Measurements from ENCODE around the gene SPDEF.
A peak's percentile ranks its signal among the peaks of the same experiment; 100 is the strongest.

Gene SPDEF

DNA sequence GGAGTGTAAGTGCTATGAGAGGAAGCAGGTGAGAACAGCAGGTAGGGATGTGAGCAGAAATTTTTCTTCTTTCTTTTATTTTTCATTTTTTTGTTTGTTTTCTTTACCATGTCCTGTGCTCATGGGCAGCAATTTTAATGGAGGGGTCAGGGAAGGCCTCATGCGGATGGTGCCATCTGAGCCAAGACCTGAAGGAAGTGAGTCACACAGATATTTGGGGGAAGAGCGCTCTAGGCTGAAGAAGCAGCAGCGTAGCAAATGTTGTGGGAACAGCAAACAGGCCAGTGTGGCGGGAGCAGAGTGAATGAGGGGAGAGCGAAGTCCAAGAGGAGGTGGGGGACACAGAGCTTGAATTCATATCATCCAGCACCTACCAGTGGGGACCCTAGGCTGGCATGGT is 12.7 kb downstream of the SPDEF start:
- no peak for DNase-seq

DNA sequence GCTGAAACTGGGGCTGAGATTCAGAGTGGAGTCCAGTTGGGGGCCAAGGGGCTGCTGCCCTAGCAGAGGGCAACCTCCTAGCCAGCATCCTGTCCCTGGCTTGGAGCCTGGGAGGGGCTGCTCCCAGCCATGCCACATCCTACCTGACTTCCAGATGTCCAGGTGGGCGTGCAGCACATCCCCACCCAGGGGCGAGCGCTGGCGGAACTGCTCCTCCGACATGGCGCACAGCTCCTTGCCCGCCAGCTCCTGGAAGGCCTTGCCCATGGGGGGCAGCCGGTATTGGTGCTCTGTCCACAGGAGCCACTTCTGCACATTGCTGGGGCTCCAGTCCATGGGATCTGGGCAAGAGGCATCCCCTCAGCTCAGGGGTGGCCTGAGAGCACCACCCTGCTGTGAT is 15.3 kb downstream of the SPDEF start:
- DNase-seq, result no peak

DNA sequence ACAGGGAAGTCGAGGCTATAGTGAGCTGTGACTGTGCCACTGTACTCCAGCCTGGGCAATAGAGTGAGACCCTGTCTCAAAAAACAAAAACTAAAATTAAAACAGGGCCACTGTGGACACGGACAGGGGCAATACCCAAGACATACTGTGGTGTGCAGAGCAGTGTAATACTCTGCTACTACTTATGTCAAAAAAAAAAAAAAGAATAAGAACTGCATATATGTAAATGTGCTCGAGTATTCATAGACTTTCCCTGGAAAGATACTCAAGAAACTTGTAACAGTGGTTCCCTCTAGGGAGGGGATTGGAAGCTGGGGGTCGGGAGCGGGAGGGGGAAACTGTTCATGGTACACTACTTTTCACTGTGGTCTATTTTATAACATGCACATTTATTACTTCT is 15.9 kb downstream of the SPDEF start:
- DNase-seq, result no peak

DNA sequence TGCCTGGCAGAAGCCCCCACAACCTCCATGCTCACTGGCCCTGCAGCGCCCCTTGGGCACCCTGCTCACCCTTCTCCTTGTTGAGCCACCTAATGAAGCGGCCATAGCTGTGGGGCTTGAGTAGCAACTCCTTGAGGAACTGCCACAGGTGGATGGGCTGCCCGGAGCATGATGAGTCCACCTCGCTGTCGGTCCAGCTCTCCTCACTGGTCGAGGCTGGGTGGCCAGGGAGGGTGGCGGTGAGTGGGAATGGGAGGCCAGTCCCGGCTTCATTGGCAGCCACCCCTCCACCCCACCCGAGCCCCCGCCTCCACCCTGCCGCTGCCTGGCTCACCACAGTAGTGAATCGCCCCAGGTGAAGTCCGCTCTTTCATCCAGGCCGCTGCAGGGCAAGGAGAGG is 16.9 kb downstream of the SPDEF start:
- no peak for DNase-seq

DNA sequence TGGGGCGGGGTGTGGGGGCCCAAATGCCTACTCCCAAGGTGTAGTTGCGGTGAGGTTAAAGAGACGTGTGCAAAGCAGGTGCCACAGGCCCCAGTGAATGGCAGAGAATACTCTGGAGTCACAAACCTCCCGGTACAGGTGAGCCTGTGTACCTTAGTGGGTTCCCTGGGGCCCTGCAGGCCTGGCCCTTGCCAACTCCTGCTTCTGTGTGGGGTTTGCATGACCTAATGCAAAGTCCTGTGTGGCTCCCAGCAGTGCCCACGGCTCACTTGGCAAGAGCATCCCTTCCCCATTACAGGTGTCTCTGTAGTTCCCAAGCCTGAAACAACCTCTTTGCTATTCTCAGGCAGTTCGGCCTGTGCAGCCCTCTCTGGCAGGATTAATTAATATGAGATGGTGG is 17.5 kb downstream of the SPDEF start:
- no peak for DNase-seq

DNA sequence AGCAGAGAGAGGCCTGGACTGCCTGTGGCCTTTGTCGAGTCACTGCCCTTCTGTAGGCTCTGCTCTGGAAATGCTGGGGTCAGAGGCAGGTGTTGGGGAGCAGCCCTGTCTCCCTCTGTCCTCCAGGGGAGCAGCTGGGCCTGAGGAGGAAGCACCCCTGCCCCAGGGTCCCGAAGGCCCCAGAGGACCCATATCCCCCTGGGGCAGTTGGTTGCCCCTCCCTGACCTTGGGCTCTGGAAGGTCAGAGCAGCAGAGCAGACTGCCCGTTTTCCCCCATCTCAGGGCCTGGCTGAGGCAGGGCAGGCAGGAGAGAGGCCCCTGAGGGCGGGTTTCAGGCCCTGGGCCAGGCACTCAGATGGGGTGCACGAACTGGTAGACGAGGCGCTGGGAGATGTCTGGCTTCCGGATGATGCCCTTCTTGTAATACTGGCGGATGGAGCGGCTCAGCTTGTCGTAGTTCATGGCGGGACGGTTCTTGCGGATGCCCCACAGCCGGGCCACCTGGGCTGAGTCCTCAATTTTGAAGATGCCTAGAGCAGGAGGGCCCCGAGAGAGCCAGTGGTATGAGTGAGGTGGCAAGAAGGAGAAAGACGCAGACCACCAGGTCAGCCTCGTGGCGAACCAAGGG is 18.1 kb downstream of the SPDEF start:
- DNase-seq, result no peak

DNA sequence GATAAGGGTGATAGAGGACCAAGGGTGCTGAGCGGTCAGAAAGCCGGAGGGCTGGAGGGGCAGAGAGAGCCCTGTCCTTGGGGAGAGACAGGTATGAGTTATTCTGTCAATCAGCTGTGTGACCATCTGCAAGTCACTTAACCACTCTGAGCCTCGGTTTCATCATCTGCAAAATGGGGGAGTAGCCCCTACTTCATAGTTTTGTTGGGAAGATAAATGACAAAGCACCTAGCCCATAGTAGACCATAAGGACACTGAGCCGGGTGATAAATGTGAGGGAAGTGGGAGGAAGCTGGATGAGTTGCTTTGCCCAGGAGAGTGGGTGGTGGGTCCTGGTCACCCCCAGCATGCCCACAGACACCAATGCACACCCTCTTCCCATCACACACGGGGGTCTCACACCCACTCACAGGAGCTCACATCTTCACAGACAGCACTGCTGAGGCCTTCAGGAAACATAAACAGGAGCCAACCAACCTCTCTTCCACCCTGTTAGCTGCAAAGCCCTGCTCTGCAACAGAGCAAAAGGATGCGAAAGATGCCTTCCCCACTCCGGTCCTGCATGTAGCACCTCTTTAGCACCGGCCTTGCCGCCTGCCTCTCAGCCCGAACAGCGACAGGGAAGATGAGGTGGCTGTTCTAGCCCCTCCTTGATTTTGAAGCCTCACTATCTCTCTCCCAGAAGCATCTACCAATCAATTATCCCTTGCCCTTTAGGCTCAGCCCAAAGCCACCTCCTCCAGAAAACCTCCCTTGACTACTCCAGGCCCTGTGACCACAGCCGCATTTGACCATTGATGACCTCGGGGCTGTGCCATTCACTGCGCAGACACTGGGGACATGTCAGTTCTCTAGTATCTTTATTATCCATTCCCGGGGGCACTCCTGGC is 18.9 kb downstream of the SPDEF start:
- no peak for DNase-seq

DNA sequence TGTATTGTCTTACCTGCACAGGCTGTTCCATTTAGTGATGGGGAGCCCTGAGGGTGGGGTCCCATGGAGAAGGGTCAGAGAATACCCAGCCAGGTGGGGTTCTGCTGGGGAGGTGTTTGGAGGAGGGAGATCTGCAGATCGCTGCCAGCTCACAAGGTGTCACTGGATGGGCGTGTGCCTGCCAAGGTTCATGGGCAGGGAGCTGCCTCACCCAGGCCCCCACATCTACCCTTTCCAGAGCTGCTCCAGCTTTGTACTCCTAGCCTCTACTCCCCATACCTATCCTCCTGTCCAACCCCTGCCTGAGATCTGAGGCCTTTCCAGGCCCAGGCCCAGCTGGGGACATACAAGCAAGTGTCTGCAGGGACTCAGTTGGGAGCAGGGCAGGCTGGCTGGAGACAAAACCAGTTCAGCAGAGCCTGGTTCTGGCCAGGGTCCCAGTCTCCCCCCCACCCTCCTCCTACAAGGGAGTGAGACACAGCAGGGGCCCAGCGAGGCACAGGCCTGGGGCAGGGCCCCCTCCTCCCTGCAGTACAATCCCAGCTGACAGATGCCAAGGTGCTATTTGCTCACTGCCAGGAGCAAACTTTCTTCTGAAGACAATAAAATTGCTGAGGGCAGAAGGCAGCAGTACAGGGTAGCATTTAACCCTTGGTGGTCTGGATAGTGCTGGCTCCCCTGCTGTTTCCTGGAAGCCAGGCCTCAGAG is 19.7 kb downstream of the SPDEF start:
- DNase-seq, result no peak

DNA sequence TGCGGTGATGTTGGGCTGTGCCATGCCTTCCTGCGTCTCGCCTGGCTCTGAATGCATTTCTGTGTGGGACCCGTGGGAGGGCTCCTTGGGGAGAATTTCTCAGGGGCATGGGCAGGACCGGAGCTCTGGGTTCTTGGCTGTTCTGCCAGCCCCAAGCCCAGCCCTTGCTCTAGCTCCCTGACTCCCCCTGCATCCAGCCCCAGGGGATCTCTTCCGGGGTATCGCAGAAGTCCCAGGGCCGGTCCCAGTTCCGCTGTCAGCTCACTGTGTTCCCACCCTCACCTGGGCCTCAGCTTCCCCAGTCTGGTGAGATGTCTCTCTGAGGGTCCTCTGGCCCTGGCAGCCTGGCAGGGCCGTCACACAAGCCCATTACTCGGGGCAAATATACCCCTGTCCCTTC is 20.5 kb downstream of the SPDEF start:
- no peak for DNase-seq

DNA sequence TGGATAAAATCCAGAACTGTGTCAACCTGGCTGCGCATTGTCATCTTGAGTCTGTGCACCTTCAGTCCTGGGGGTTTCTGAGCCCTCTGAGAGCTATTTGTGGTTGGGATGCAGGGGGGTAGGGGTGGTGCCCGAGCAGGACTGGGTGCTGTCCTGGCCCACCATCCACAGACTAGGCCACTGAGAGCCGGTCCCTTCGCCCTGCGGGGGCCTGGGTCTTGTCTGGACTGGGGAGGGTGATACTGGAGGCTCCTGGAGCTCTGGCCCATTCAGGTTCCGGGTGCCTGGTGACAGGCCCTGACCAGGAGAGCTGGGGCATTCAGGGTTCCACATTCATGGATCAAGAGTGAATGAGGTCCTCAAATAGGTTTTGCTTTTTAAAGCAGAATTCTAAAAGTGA is 20.9 kb downstream of the SPDEF start:
- DNase-seq, result no peak

DNA sequence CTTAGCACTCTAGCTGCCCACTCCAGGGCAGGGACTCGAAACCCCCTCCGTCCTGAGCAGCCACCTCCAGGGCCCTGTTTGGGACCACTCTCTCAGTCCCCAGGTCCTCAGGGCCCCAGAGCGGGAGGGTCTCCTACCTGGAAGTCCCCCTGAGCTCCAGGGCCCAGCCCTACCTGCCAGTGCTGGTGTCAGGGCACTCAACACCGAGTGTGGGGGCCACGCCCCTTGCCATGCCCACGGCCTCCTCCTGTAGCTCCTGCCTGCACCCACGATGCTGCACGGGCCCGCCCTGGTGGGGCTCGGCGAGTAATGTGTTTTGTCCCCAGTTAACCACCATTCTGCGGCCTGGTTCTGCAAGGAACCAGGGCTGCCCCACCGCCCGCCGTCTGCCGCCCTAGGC is 21.5 kb downstream of the SPDEF start:
- DNase-seq, result no peak

DNA sequence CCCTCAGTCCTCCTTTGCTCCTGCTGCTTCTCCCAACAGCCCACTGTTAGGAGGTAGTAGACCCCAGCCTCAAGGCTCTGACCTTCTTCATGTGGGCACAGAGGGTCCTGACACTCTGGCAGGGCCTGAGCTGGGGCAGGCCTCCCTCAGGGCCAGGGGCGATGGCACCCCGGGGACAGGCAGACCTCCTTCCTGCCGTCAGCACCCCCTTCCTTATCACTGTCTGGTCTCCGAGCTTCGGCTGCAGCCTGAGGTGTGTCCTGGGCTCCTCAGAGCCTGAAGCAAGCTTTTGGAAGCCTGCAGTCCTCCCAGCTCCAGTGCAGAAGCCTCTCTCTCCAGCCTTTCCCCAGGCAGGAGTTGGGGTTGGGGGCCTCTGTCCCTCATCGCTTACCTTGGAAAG is 22.0 kb downstream of the SPDEF start:
- no peak for DNase-seq

DNA sequence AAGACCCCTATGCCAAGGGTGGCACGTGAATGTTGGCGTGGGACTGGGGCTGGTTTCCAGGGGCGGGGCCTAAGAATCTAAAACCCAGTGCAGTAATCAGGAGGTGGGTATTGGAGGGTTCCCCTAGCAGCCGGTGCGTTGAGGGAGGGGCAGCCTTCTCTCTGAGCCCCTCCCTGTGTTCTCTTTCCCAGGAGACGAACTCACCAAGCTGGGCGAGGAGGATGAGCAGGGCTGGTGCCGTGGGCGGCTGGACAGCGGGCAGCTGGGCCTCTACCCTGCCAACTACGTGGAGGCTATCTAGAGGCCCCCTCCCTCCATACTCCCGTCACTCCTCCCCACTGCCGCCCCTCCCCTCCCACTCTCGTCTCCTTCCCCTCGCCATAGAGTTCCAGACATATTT is 23.9 kb downstream of the SPDEF start:
- DNase-seq, result no peak

DNA sequence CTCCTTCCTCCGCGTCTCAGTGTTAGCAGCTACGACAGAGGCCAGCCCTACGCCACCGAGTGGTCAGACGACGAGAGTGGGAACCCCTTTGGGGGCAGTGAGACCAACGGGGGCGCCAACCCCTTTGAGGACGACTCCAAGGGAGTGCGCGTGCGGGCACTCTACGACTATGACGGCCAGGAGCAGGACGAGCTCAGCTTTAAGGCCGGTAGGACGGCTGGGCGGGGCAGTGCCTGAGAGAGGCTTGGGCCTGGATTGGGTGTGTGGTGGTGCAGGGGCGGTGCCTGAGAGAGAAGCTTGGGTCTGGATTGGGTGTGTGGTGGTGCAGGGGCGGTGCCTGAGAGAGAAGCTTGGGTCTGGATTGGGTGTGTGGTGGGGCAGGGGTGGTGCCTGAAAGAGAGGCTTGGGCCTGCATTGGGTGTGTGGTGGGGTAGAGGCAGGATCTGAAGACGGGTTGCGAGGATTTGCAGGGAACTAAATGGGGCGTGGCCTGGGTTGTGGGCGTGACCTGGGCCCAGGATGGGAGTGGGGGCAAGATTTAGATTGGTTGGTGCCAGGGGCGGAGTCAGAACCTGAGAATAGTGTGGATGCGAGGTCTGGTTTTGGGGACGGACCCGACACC is 24.4 kb downstream of the SPDEF start:
- no peak for DNase-seq

DNA sequence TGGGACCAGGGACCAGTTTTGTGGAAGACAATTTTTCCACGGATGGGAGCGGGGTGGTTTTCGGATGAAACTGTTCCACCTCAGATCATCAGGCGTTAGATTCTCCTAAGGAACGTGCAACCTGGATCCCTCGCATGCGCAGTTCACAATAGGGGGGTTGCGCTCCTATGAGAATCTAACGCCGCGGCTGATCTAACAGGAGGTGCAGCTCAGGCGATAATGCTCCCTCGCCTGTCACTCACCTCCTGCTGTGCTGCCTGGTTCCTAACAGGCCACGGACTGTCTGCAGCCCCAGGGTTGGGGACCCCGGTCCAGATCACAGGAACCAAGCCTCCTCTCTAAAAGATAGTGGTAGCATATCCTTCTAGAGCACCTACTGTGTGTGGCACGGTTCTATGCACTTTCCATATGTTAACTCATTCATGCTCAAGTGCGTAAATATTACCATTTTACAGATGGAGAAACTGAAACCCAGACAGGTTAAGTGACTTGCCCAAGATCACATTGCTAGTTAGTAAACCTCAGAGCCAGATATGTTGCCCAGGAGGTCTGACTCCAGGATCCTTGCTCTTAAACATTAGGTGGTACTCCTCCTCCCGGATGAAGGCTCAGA is 25.3 kb downstream of the SPDEF start:
- no peak for DNase-seq

DNA sequence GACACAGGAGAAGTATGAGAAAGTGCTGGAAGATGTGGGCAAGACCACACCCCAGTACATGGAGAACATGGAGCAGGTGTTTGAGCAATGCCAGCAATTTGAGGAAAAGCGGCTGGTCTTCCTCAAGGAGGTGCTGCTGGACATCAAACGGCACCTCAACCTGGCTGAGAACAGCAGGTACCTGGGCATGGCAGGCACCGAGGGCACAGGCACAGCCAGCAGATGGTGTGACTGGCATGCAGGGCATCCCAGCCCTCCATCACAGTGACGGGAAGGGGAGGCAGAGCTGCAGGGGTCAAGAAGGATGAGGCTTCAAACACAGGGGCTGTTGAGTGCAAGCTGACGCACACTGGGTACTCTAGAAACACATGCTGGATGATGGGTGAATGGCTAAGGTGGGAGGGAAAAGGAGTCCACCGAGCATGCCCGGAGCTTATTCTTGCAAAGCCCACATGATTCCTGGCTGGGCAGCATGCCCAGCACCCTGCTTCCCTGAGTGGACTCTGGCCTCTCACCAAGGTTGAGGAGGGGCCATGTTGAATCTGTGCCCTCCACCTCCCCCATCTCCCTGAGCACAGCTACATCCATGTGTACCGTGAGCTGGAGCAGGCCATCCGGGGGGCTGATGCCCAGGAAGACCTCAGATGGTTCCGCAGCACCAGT is 26.3 kb downstream of the SPDEF start:
- DNase-seq, result no peak

DNA sequence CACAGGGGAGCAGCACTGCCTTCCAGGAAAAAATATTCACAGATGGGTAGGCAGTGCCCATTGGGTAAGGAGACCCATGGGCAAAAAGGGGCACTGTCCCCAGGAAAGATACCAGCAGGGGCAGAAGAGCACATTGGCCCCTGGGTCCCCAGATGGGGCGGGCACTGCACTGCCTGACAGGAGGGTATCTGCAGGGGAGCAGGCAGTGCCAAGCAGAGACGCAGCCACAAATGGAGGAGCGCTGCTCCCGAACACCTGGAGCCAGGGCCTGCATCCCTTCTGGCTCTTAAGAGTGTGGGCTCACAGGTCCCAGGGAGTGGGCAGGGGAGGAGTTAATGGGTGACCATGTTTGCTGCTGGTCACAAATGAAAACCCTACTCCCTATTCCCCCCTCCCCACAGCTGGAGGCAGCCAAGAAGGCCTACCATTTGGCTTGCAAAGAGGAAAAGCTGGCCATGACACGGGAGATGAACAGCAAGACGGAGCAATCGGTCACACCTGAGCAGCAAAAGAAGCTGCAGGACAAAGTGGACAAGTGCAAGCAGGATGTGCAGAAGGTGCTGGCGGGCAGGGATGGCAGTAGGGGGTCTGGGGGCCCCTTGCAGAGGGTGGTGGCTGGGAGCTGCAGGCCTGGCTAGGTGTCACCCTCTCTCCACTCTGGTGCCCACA is 27.0 kb downstream of the SPDEF start:
- no peak for DNase-seq

DNA sequence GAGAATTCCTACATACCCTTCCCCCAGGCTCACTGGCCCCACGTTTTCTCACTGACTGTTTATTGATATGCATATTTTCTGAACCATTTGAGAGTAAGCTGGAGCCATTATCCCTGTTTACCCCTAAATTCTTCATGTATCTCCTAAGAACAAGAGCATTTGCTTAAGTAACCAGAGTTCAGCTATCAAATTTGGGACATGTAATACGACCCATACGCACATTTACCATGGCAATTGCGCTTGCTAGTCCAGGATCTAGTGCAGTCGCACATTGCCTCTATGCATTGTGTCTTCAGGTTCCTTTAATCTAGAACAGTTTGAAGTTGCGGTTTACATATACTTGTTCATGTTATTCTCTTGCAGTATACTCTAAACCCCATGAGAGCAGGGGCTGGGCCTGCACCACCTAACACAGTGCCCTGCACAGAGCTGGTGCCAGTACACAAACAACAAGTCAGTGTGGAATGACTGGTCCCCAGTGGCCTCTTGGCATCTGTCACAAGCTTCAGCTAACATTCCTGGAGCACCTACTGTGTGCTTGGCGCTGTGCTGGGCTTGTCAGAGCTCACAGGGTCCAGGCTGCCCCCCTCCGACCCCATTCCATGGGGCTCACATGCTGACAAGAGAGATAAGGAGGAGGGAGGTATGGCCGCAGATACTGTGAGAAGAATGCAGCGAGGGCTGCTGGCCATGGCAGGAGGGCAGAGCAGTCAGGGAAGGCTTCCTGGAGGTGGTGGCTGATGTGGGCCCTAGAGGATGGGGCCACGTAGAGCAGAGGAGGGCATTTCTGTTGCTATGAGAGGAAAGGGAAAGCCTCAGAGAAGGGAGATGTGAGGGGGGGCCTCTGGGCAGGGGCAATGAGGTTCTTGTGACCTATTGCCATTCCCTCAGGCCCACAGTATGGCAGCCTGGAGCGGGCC is 28.1 kb downstream of the SPDEF start:
- no peak for DNase-seq

DNA sequence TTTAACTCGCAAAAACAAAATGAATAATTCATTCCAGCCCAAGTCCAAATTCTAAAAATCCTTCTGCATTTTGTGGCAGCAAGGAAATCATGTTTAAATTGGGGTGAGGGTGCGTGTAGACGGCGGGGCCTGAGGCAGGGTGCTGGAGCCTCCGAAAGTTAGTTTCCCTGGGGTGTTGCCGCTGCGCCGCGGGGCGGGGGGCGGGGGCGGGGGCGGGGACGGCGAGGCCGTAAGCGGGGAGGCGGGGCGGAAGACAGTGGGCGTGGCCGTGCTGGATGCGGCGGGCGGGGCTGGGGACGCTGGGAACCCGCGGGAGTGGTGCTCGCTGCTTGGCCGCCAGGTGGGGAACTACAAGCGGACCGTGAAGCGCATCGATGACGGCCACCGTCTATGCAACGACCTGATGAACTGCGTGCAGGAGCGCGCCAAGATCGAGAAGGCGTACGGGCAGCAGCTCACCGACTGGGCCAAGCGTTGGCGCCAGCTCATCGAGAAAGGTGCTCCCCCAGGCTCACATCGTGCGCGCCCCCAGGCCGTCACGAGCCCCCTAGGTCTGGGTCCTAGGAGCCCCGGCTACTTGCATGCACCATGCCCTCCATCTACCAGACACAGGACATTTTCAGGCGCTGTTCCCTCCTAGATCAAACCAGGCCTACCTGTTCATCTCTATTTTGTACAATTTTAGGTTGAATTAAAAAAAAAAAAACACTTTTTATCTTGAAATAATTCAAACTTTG is 29.0 kb downstream of the SPDEF start:
- peak; percentile 95 for DNase-seq

Data from activated CD4-positive, alpha-beta T cell treated with anti-CD3 and anti-CD28 coated beads for 1 hour (primary cell).